SIG-M5 treated with dmso at 0.1 percent for 504 hours (cell line): ENCODE data around the gene OR4A15.

Source experiments
- DNase-seq: peaks from one replicate; lab custom pipeline; 2025; ENCODE audit not compliant: unreplicated experiment; lab: John Stamatoyannopoulos, UW

The OR4A15 gene

GRCh38 chr11:55367674-55368073 is at the start of gene OR4A15:
Gene OR4A15 (plus strand): TSS chr11:55367974. CDS start chr11:55367974, 0 bp downstream.
- DNase-seq = no peak

- DNase-seq = no peak
Measured at GRCh38 chr11:55324500-55324899, 43.3 kb upstream of the OR4A15 start.

- DNase-seq = no peak
Measured at GRCh38 chr11:55342901-55343300, 24.9 kb upstream of the OR4A15 start, which contains the start of gene OR4A16. Gene OR4A16 (plus strand): TSS chr11:55343201. CDS start chr11:55343201, 0 bp downstream.

- DNase-seq = no peak
Measured at GRCh38 chr11:55345306-55345705, 22.5 kb upstream of the OR4A15 start.

GRCh38 chr11:55349032-55349431 is 18.7 kb upstream of the OR4A15 start:
- no peak for DNase-seq

- DNase-seq = peak; percentile 21
Measured at GRCh38 chr11:55357560-55358184, 10.1 kb upstream of the OR4A15 start.

GRCh38 chr11:55401011-55401410 is 33.2 kb downstream of the OR4A15 start:
- DNase-seq = no peak
